B cell (primary cell): ENCODE results near the gene ACTMAP. TPM values are rescaled to one million over a fixed set of nuclear protein-coding genes. Genes with fewer than 3 reads are reported as not detected.

Experiments used
- ATAC-seq: fragments of 200-7000 bp; cut with Tn5 transposase; one replicate; pipeline ENCODE4 v1.10.0; 2021; ENCODE audit warnings: low read depth, mild to moderate bottlenecking, moderate number of reproducible peaks, moderate library complexity
- CTCF ChIA-PET: fragments of 350-600 bp; sonication (Branson Sonifier 250); formaldehyde crosslinking; loops from one replicate; lab custom pipeline; 2021; ENCODE audit warnings: antibody characterized with exemption, inconsistent platforms; lab: Charles Lee
- POLR2A ChIA-PET: fragments of 350-600 bp; sonication (Branson Sonifier 250); formaldehyde crosslinking; loops from one replicate; lab custom pipeline; 2021; ENCODE audit warnings: antibody characterized with exemption; lab: Charles Lee
- DNase-seq: peaks from one replicate; pipeline ENCODE4 v3.0.0; 2013
- H2AFZ ChIP-seq: 2 replicates; pipeline ENCODE4 v1.6.1; 2012; ENCODE audit warnings: mild to moderate bottlenecking, low read depth, low read length; ENCODE audit not compliant: insufficient read depth, poor library complexity, severe bottlenecking
- H3K27ac ChIP-seq, 2 donors: 1 replicate in 1 of 2; 2 replicates in 1 of 2; pipeline ENCODE4 v1.5.1; 2012 to 2013; ENCODE audit warnings: low read length in 2 of 2, mild to moderate bottlenecking in 2 of 2, moderate library complexity in 1 of 2
- H3K27me3 ChIP-seq, 4 experiments: fragments of 200-600 bp in 1 of 4; sonication (generic) in 1 of 4; replicated peaks in 1 of 4; 1 replicate in 2 of 4; 2 replicates in 2 of 4; pipeline versions ENCODE4 v1.6.1 to v1.7.0; 2013 to 2016; ENCODE audit warnings: low read length in 3 of 4, mild to moderate bottlenecking in 2 of 4, mixed read lengths in 1 of 4, moderate library complexity in 1 of 4; ENCODE audit not compliant: insufficient read depth in 4 of 4, control insufficient read depth in 3 of 4; ENCODE audit errors: control extremely low read depth in 1 of 4
- H3K36me3 ChIP-seq, 2 experiments: replicated peaks in 1 of 2; 1 replicate in 1 of 2; 2 replicates in 1 of 2; pipeline versions ENCODE4 v1.6.1 to v1.7.1; 2013; ENCODE audit warnings: low read length in 1 of 2; ENCODE audit not compliant: insufficient read depth in 2 of 2, control insufficient read depth in 1 of 2; ENCODE audit errors: control extremely low read depth in 1 of 2, extremely low read depth in 1 of 2
- H3K4me1 ChIP-seq, 2 donors: fragments of 200-600 bp in 1 of 2; sonication (generic) in 1 of 2; 1 replicate in 1 of 2; 2 replicates in 1 of 2; pipeline versions ENCODE4 v1.5.1 to v1.6.1; 2013 to 2017; ENCODE audit warnings: low read length in 2 of 2; ENCODE audit not compliant: control insufficient read depth in 2 of 2, insufficient read depth in 2 of 2
- H3K4me2 ChIP-seq: replicated peaks from 2 replicates; pipeline ENCODE3; 2012; ENCODE audit warnings: mild to moderate bottlenecking, low read depth, low read length; ENCODE audit not compliant: poor library complexity, severe bottlenecking
- H3K4me3 ChIP-seq, 5 experiments: fragments of 200-600 bp in 1 of 5; sonication (generic) in 1 of 5; 1 replicate in 3 of 5; 2 replicates in 2 of 5; pipeline versions ENCODE4 v1.5.1 to v1.7.0; 2011 to 2016; ENCODE audit warnings: low read length in 4 of 5, mild to moderate bottlenecking in 4 of 5, low read depth in 2 of 5, control low read depth in 1 of 5, moderate library complexity in 1 of 5; ENCODE audit not compliant: insufficient read depth in 1 of 5; ENCODE audit errors: control extremely low read depth in 1 of 5, extremely low read depth in 1 of 5
- H3K79me2 ChIP-seq: fragments of 200-600 bp; sonication (generic); one replicate; pipeline ENCODE4 v1.6.0; 2016; ENCODE audit warnings: low read length; ENCODE audit not compliant: control insufficient read depth, insufficient read depth
- H3K9ac ChIP-seq: fragments of 200-600 bp; sonication (generic); 2 replicates; pipeline ENCODE4 v1.6.1; 2017; ENCODE audit warnings: mild to moderate bottlenecking, low read length, moderate library complexity
- H3K9me3 ChIP-seq, 3 donors: one replicate each; pipeline versions ENCODE4 v1.6.1 to v1.7.1; 2013; ENCODE audit warnings: low read length in 2 of 3; ENCODE audit not compliant: control insufficient read depth in 2 of 3, insufficient read depth in 1 of 3; ENCODE audit errors: control extremely low read depth in 1 of 3
- H4K20me1 ChIP-seq: 2 replicates; pipeline ENCODE4 v1.6.0; 2012; ENCODE audit warnings: mild to moderate bottlenecking, low read length; ENCODE audit not compliant: insufficient read depth, control insufficient read depth, poor library complexity, severe bottlenecking
- H3K27ac Mint-ChIP-seq: one replicate; pipeline ENCODE4 v1.8.0; 2021; ENCODE audit warnings: mixed read lengths
- H3K27me3 Mint-ChIP-seq: one replicate; pipeline ENCODE4 v1.8.0; 2021; ENCODE audit warnings: mixed read lengths
- H3K4me1 Mint-ChIP-seq: one replicate; pipeline ENCODE4 v1.8.0; 2021; ENCODE audit warnings: mixed read lengths
- H3K4me3 Mint-ChIP-seq: one replicate; pipeline ENCODE4 v1.8.0; 2021; ENCODE audit warnings: mixed read lengths
- H3K9me3 Mint-ChIP-seq: one replicate; pipeline ENCODE4 v1.8.0; 2022; ENCODE audit warnings: mixed read lengths; ENCODE audit not compliant: insufficient read depth
- CTCF ChIP-seq: fragments of 200-600 bp; IDR thresholded peaks from one replicate; pipeline ENCODE4 v1.8.0; 2022; ENCODE audit warnings: antibody characterized with exemption, mild to moderate bottlenecking
- EZH2 ChIP-seq: IDR thresholded peaks from 2 replicates; pipeline ENCODE4 v1.6.1; 2012; ENCODE audit warnings: borderline replicate concordance, low read depth, mild to moderate bottlenecking, moderate library complexity, low read length; ENCODE audit not compliant: insufficient read depth, poor library complexity, severe bottlenecking
- WGBS: methylation state at CpG from one replicate; pipeline ENCODE4 v1.1.5; 2013; ENCODE audit warnings: missing lambda C conversion rate; ENCODE audit not compliant: insufficient coverage; 5-methylcytosine and 5-hydroxymethylcytosine counted together
- intact Hi-C: fragments of 100-400 bp; cut with micrococcal nuclease; formaldehyde crosslinking; loops from one replicate; pipeline ENCODE4 v1.10.0; 2022
- polyA plus RNA-seq: library from polyadenylated mRNA; depleted of rRNA; stranded (reverse); fragments of >200 nt; gene quantifications from 2 replicates; pipeline ENCODE4 v1.2.3, GENCODE V29; 2012
- total RNA-seq, 2 donors: library from RNA; stranded (reverse); fragments of 120-200 nt in 1 of 2; gene quantifications; 1 replicate in 1 of 2; 2 replicates in 1 of 2; pipeline versions ENCODE4 v1.2.3 to v1.2.4, GENCODE V29; 2013 to 2022

The ACTMAP gene
- total and polyA plus RNA-seq, 2 donors (not counting 1 experiment from before 2014, with no cell fraction given) = 7.7 to 10.2 TPM

GRCh38 chr19:40717880-40718773 lies 32.1 kb downstream of the ACTMAP start:
- no peak for TF ChIP-seq EZH2
- TF ChIP-seq CTCF = no peak
- Histone ChIP-seq H3K27me3 (no peaks in the 10 kb centered on the region), H3K4me2 (peak overlapping the region; percentile 90), H3K4me3 (peak overlapping the region; percentile 79 to 90 (median 83)), H3K36me3 (peaks cover 0 to 5% of the 10 kb centered on the region in 2 experiments), H2AFZ (peak overlapping the region; percentile 86), H3K4me1 (peaks cover 47 to 64% of the 10 kb centered on the region in 2 donors), H3K27ac (peak overlapping the region in 1 of 2 donors; percentile 90), H3K9ac (peak overlapping the region; percentile 90), H3K79me2 (peaks cover 73% of the 10 kb centered on the region), H3K9me3 (no peaks in the 10 kb centered on the region), H4K20me1 (peaks cover 10% of the 10 kb centered on the region)
- 77% methylated on average over 20 of the region's 20 CpGs for WGBS
- intact Hi-C loops = loop anchor here (1.0 to 10.0 kb wide), 3 partner anchors 55 to 679 kb away; partner anchors contain the start of genes BCKDHA and EXOSC5
- ChIA-PET CTCF (interaction anchor here (1.3 to 2.0 kb wide), 5 partner anchors 12 to 101 kb away, joined by 3 to 9 read pairs (median 5); partner anchors contain the start of genes ACTMAP and SNRPA), POLR2A (interaction anchor here (1.4 to 2.0 kb wide), 3 partner anchors 32 to 83 kb away, joined by 3 to 15 read pairs (median 7); partner anchors contain the start of genes ACTMAP, RAB4B and SNRPA)
- Mint-ChIP-seq H3K27me3 (no peaks in the 10 kb centered on the region), H3K27ac (peak overlapping the region; percentile 57), H3K9me3 (no peaks in the 10 kb centered on the region), H3K4me1 (peaks cover 69% of the 10 kb centered on the region), H3K4me3 (peak overlapping the region; percentile 87)
- DNase-seq (peak; percentile 33), ATAC-seq (no peak)
